K562 (cell line): Measurements from ENCODE around the gene CMTM1. TPM values are rescaled to one million over a fixed set of nuclear protein-coding genes. Genes with fewer than 3 reads are reported as not detected.

ENCODE experiments used
- ATAC-seq: fragments of 200-7000 bp; cut with Tn5 transposase; 3 replicates; pipeline ENCODE4 v1.9.1; 2020; ENCODE audit warnings: moderate library complexity
- BruUV-seq: library from RNA; stranded (reverse); fragments of 400-500 nt; replicated peaks from 2 replicates; lab custom pipeline; 2021; lab: Mats Ljungman, UMichigan
- CTCF ChIA-PET: fragments of 300-600 bp; formaldehyde crosslinking; extraction: SDS; loops from one replicate; lab custom pipeline; 2021; ENCODE audit warnings: low intra/inter-chr PET ratio; lab: Yijun Ruan, JAX
- POLR2A ChIA-PET: fragments of 300-600, 350-650 bp; sonication (Branson Sonifier 250); formaldehyde crosslinking; extraction: SDS; loops from one replicate; lab custom pipeline; 2021; ENCODE audit warnings: antibody characterized with exemption, inconsistent platforms; lab: Yijun Ruan, JAX
- DNase-seq, 4 experiments: peaks; one replicate each; pipeline versions ENCODE4 v3.0.0 to v3.0.0-alpha.2; 2011 to 2018; ENCODE audit warnings: low spot score in 3 of 4, mixed read lengths in 3 of 4; ENCODE audit errors: extremely low read depth in 1 of 4
- FAIRE-seq: peaks from 2 replicates; lab custom pipeline; 2011; peaks lifted over from hg19 to GRCh38; lab: Jason Lieb, UNC
- H2AFZ ChIP-seq: 2 replicates; pipeline ENCODE4 v1.6.0; 2011; ENCODE audit warnings: low read depth, low read length, control low read depth, inconsistent platforms
- H3K27ac ChIP-seq: fragments of 200-600 bp; 3 replicates; pipeline ENCODE4 v1.8.0; 2011; ENCODE audit warnings: low read depth, mild to moderate bottlenecking, control low read depth, inconsistent platforms, low read length, moderate library complexity, mixed read lengths; ENCODE audit errors: extremely low read depth
- H3K27me3 ChIP-seq, 2 experiments: fragments of 300-600 bp in 1 of 2; 2 replicates in 1 of 2; 3 replicates in 1 of 2; pipeline versions ENCODE4 v1.6.0 to v1.8.0; 2011; ENCODE audit warnings: inconsistent platforms in 2 of 2, low read length in 2 of 2, mild to moderate bottlenecking in 1 of 2, mixed read lengths in 1 of 2, moderate library complexity in 1 of 2; ENCODE audit not compliant: control insufficient read depth in 2 of 2, insufficient read depth in 2 of 2
- H3K36me3 ChIP-seq: fragments of 300-600 bp; 3 replicates; pipeline ENCODE4 v1.8.0; 2011; ENCODE audit warnings: mild to moderate bottlenecking, low read length, inconsistent platforms; ENCODE audit not compliant: control insufficient read depth, insufficient read depth
- H3K4me1 ChIP-seq, 2 experiments: fragments of 200-600 bp in 1 of 2; replicated peaks in 1 of 2; 2 replicates in 1 of 2; 3 replicates in 1 of 2; pipeline versions ENCODE4 v1.5.1 to v1.8.0; 2011; ENCODE audit warnings: inconsistent platforms in 2 of 2, low read length in 2 of 2, mild to moderate bottlenecking in 1 of 2, mixed read lengths in 1 of 2, moderate library complexity in 1 of 2; ENCODE audit not compliant: control insufficient read depth in 2 of 2, insufficient read depth in 2 of 2
- H3K4me2 ChIP-seq: 2 replicates; pipeline ENCODE4 v1.6.1; 2011; ENCODE audit warnings: low read length, control low read depth, inconsistent platforms, mixed read lengths; ENCODE audit not compliant: insufficient read depth
- H3K4me3 ChIP-seq: fragments of 200-600 bp; sonication (generic), shearing (Covaris generic); 2 replicates; pipeline ENCODE4 v1.5.1; 2016; ENCODE audit warnings: control low read depth, inconsistent platforms
- H3K79me2 ChIP-seq: fragments of 200-600 bp; 3 replicates; pipeline ENCODE4 v1.8.0; 2011; ENCODE audit warnings: low read length, inconsistent platforms; ENCODE audit not compliant: control insufficient read depth, insufficient read depth
- H3K9ac ChIP-seq, 2 experiments: 2 replicates each; pipeline versions ENCODE4 v1.6.0 to v1.6.1; 2011; ENCODE audit warnings: low read depth in 2 of 2, low read length in 2 of 2, control low read depth in 1 of 2, inconsistent platforms in 1 of 2, mild to moderate bottlenecking in 1 of 2, mixed read lengths in 1 of 2; ENCODE audit not compliant: insufficient read depth in 1 of 2
- H3K9me1 ChIP-seq: one replicate; pipeline ENCODE4 v1.6.0; 2011; ENCODE audit warnings: inconsistent platforms, mild to moderate bottlenecking, low read length, moderate library complexity; ENCODE audit not compliant: control insufficient read depth, insufficient read depth
- H3K9me3 ChIP-seq: replicated peaks from 2 replicates; pipeline ENCODE4 v1.5.1; 2011; ENCODE audit warnings: low read depth, low read length, inconsistent platforms; ENCODE audit not compliant: control insufficient read depth, insufficient read depth
- H4K20me1 ChIP-seq: replicated peaks from 2 replicates; pipeline ENCODE4 v1.6.1; 2011; ENCODE audit warnings: low read length, inconsistent platforms, mixed read lengths; ENCODE audit not compliant: control insufficient read depth, insufficient read depth
- NFIX ChIP-seq: fragments of 250-450 bp; sonication (Bioruptor Pico); IDR thresholded peaks from 2 replicates; pipeline ENCODE4 v1.4.0; 2020; ENCODE audit warnings: low read depth, mild to moderate bottlenecking, moderate library complexity
- NFXL1 ChIP-seq: fragments of 450-650 bp; formaldehyde crosslinking; IDR thresholded peaks from 2 replicates; pipeline ENCODE4 v1.4.0; 2021; ENCODE audit warnings: mild to moderate bottlenecking
- U2AF2 ChIP-seq: fragments of 200-400 bp; formaldehyde crosslinking; optimal IDR thresholded peaks from 2 replicates; pipeline ENCODE3; 2017; ENCODE audit warnings: low read depth, mild to moderate bottlenecking, low read length
- XRCC3 ChIP-seq: fragments of 450-650 bp; IDR thresholded peaks from 2 replicates; pipeline ENCODE4 v1.6.1; 2017; ENCODE audit warnings: mild to moderate bottlenecking, moderate library complexity
- XRCC4 ChIP-seq: IDR thresholded peaks from one replicate; pipeline ENCODE4 v1.6.1; 2011; ENCODE audit not compliant: insufficient read depth, insufficient read length; ENCODE audit errors: extremely low read depth
- ZBTB40 ChIP-seq, 2 experiments: fragments of 450-650 bp in 1 of 2; sonication (generic) in 1 of 2; formaldehyde crosslinking in 1 of 2; IDR thresholded peaks; 2 replicates each; pipeline versions ENCODE4 v1.7.1 to v1.9.0; 2016 to 2022; ENCODE audit warnings: inconsistent platforms in 1 of 2, mild to moderate bottlenecking in 1 of 2, missing genetic modification reagents in 1 of 2
- ZNF121 ChIP-seq: sonication (generic); formaldehyde crosslinking; conservative IDR thresholded peaks from 2 replicates; pipeline ENCODE4 v1.8.0; 2022; ENCODE audit warnings: missing genetic modification reagents
- ZNF436 ChIP-seq: fragments of 250-450, 450-650 bp; sonication (Bioruptor Pico); formaldehyde crosslinking; IDR thresholded peaks from 2 replicates; pipeline ENCODE4 v1.7.0; 2020; ENCODE audit warnings: mild to moderate bottlenecking
- WGBS: fragments of 100-300 bp; shearing (Covaris generic); methylation state at CpG from one replicate; pipeline ENCODE4 v1.1.6; 2016; ENCODE audit warnings: low coverage, mixed read lengths; ENCODE audit not compliant: insufficient coverage; ENCODE audit errors: missing lambda C conversion rate; 5-methylcytosine and 5-hydroxymethylcytosine counted together
- in situ Hi-C: fragments of 300-500 bp; cut with MboI; formaldehyde crosslinking; loops from 4 replicates; pipeline ENCODE4 v1.15.0; 2018; ENCODE audit warnings: inconsistent platforms, mixed read lengths
- intact Hi-C: fragments of 100-400 bp; cut with micrococcal nuclease; formaldehyde crosslinking; loops from 2 replicates; pipeline ENCODE4 v1.14.2; 2022
- polyA plus RNA-seq, 8 experiments: library from polyadenylated mRNA; depleted of rRNA in 4 of 8; stranded (reverse) in 5 of 8; unstranded in 3 of 8; fragments of >200 nt; fragmentation: Nextera tagmentation in 2 of 8; fragmentation: Illumina TruSeq in 1 of 8; extraction: Ambion mirVana in 2 of 8; extraction: Trizol in 1 of 8; gene quantifications; 2 replicates each; pipeline versions ENCODE4 v1.2.1 to v1.2.3, GENCODE V29; 2011 to 2014; ENCODE audit warnings: inconsistent platforms in 1 of 8, missing spikeins in 1 of 8
- total RNA-seq, 7 experiments: library from RNA; depleted of rRNA in 6 of 7; stranded (reverse); fragments of >200 nt in 6 of 7; fragmentation: Illumina TruSeq in 2 of 7; extraction: Trizol in 2 of 7; gene quantifications; 2 replicates each; pipeline versions ENCODE4 v1.2.1 to v1.2.3, GENCODE V29; 2011 to 2021; ENCODE audit warnings: low replicate concordance in 1 of 7
- TF ChIP-seq, protein P1 (sequence below): IDR thresholded peaks from 3 replicates; pipeline ENCODE4 v1.6.1; 2011; ENCODE audit warnings: borderline replicate concordance, mild to moderate bottlenecking, moderate library complexity; ENCODE audit not compliant: insufficient read length; ENCODE audit errors: extremely low read depth

The CMTM1 gene
- total and polyA plus RNA-seq, 9 of the 15 experiments (the other 6 are each of a cell fraction or from before 2014, with no cell fraction given) = 0.25 to 2.6 (median 1.1) TPM; not detected in 2

DNA sequence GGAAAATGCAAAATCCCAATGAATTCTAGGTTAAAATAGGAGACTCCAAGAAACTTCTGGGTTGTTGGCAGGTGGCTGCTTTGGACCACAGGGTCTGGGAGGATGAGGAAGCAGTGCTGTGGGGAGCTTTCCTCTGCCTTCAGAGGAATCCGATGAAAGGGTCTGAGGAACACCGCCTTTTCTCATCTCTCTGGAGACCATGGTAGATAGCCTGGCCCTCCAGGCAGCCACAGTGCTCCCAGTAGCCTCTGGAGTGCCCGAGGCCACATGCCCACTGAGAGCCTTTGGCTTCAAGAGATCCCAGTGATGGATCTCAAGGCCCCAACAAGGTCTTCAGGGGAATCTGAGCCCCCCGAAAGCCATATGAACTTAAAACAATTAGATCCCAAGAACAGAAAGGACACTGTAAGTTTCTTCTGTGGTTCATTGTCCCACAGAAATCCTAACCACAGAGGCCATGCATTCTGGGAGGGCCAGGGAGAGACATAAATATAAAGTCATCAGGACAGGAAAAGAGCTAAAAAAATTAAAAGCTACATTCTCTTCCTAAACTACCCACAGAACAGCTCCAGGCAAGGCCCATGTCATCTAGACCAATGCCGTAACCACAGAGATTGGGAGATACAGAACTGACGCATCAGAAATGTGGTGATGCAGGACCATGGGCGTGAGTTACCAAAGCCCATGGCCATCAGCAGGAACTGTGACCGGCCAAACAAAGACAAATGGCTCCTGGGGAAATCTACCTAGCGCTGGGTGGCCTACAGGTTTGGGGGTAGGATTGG is 40.7 kb upstream of the CMTM1 start:
- Histone ChIP-seq H4K20me1 (0 out of 2 replicates have a peak, but pooled peaks cover 3% of the 10 kb centered on the region), H3K9me1 (no peaks in the 10 kb centered on the region), H3K79me2 (no peaks in the 10 kb centered on the region), H3K4me2 (no peak overlapping the region), H3K27ac (no peak overlapping the region), H3K4me3 (no peak overlapping the region), H3K4me1 (peaks cover 15 to 39% of the 10 kb centered on the region in 2 experiments; a peak in 4 of 5 replicates), H3K9me3 (no peaks in the 10 kb centered on the region), H3K36me3 (peaks cover 4% of the 10 kb centered on the region; the same call in 1 of the 3 replicates), H3K9ac (no peak overlapping the region), H2AFZ (no peak overlapping the region), H3K27me3 (no peaks in the 10 kb centered on the region)
- peak; percentile 65 for ATAC-seq
- no TSS peak for BruUV-seq
- peak; percentile 61 for FAIRE-seq
- WGBS = 40% methylated on average over 8 of the region's 9 CpGs
- intact Hi-C loops (no loop called here), in situ Hi-C loops (no loop called here)
- ChIA-PET POLR2A (no interaction called here), CTCF (no interaction called here)
- no peak for DNase-seq
- TF ChIP-seq, protein P1, sequence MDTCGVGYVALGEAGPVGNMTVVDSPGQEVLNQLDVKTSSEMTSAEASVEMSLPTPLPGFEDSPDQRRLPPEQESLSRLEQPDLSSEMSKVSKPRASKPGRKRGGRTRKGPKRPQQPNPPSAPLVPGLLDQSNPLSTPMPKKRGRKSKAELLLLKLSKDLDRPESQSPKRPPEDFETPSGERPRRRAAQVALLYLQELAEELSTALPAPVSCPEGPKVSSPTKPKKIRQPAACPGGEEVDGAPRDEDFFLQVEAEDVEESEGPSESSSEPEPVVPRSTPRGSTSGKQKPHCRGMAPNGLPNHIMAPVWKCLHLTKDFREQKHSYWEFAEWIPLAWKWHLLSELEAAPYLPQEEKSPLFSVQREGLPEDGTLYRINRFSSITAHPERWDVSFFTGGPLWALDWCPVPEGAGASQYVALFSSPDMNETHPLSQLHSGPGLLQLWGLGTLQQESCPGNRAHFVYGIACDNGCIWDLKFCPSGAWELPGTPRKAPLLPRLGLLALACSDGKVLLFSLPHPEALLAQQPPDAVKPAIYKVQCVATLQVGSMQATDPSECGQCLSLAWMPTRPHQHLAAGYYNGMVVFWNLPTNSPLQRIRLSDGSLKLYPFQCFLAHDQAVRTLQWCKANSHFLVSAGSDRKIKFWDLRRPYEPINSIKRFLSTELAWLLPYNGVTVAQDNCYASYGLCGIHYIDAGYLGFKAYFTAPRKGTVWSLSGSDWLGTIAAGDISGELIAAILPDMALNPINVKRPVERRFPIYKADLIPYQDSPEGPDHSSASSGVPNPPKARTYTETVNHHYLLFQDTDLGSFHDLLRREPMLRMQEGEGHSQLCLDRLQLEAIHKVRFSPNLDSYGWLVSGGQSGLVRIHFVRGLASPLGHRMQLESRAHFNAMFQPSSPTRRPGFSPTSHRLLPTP = no peak
- TF ChIP-seq ZBTB40 (IDR thresholded peaks at IDR 0.05) = no peak
- no peak for TF ChIP-seq ZBTB40 (CRISPR knock-in tag; IDR thresholded peaks at IDR 0.05)
- TF ChIP-seq NFIX = no peak
- TF ChIP-seq ZNF436 = no peak
- no peak for TF ChIP-seq XRCC3
- no peak for TF ChIP-seq U2AF2
- no peak for TF ChIP-seq NFXL1
- TF ChIP-seq ZNF121 (CRISPR knock-in tag) = no peak
- TF ChIP-seq XRCC4 = no peak
